HepG2 (cell line): ENCODE measurements around the gene RAP1A. TPM values are rescaled to one million over a fixed set of nuclear protein-coding genes. Genes with fewer than 3 reads are reported as not detected.

Experiments used
- ATAC-seq: fragments of 200-7000 bp; cut with Tn5 transposase; 3 replicates; pipeline ENCODE4 v1.9.1; 2020; ENCODE audit warnings: mild to moderate bottlenecking, moderate library complexity
- BruUV-seq: library from RNA; stranded (reverse); fragments of 400-500 nt; replicated peaks from 2 replicates; lab custom pipeline; 2021; lab: Mats Ljungman, UMichigan
- CTCF ChIA-PET: fragments of 300-600 bp; formaldehyde crosslinking; extraction: SDS; loops from one replicate; lab custom pipeline; 2021; ENCODE audit warnings: low total read pairs, inconsistent platforms, low intra/inter-chr PET ratio; lab: Yijun Ruan, JAX
- POLR2A ChIA-PET: fragments of 350-600 bp; sonication (Branson Sonifier 250); formaldehyde crosslinking; loops from one replicate; lab custom pipeline; 2020; ENCODE audit warnings: antibody characterized with exemption, inconsistent platforms; lab: Yijun Ruan, JAX
- DNase-seq: peaks from one replicate; pipeline ENCODE4 v3.0.0-alpha.2; 2015; ENCODE audit warnings: low spot score
- FAIRE-seq: peaks from 3 replicates; lab custom pipeline; 2011; peaks lifted over from hg19 to GRCh38; lab: Jason Lieb, UNC
- H2AFZ ChIP-seq: one replicate; pipeline ENCODE4 v1.6.1; 2011; ENCODE audit warnings: low read length, inconsistent platforms
- H3K27ac ChIP-seq: fragments of 300-600 bp; 3 replicates; pipeline ENCODE4 v1.8.0; 2011; ENCODE audit warnings: mixed run types, mild to moderate bottlenecking, mixed read lengths, low read length, inconsistent platforms; ENCODE audit not compliant: insufficient read depth; ENCODE audit errors: extremely low read length
- H3K27me3 ChIP-seq, 2 experiments: fragments of 200-600 bp in 1 of 2; 2 replicates in 1 of 2; 3 replicates in 1 of 2; pipeline versions ENCODE4 v1.6.0 to v1.8.0; 2011; ENCODE audit warnings: low read length in 2 of 2, mild to moderate bottlenecking in 2 of 2, moderate library complexity in 2 of 2, inconsistent platforms in 1 of 2; ENCODE audit not compliant: insufficient read depth in 2 of 2, control insufficient read depth in 1 of 2
- H3K36me3 ChIP-seq, 2 experiments: fragments of 200-600 bp in 1 of 2; replicated peaks in 1 of 2; 2 replicates in 1 of 2; 3 replicates in 1 of 2; pipeline versions ENCODE4 v1.5.1 to v1.8.0; 2011; ENCODE audit warnings: low read length in 2 of 2, inconsistent platforms in 1 of 2; ENCODE audit not compliant: insufficient read depth in 2 of 2, control insufficient read depth in 1 of 2
- H3K4me1 ChIP-seq: 2 replicates; pipeline ENCODE4 v1.5.1; 2012; ENCODE audit warnings: low read length, inconsistent platforms; ENCODE audit not compliant: insufficient read depth
- H3K4me2 ChIP-seq: 2 replicates; pipeline ENCODE4 v1.6.0; 2011; ENCODE audit warnings: low read depth, low read length, inconsistent platforms
- H3K4me3 ChIP-seq, 3 experiments: fragments of 200-600 bp in 1 of 3; sonication (generic), shearing (Covaris generic) in 1 of 3; replicated peaks in 1 of 3; 2 replicates each; pipeline ENCODE4 v1.5.1; 2011 to 2016; ENCODE audit warnings: low read length in 3 of 3, inconsistent platforms in 2 of 3, low read depth in 2 of 3, mild to moderate bottlenecking in 2 of 3, control low read depth in 1 of 3, mixed read lengths in 1 of 3; ENCODE audit not compliant: insufficient read depth in 1 of 3
- H3K79me2 ChIP-seq: one replicate; pipeline ENCODE4 v1.6.1; 2011; ENCODE audit warnings: low read length, inconsistent platforms; ENCODE audit not compliant: insufficient read depth
- H3K9ac ChIP-seq: 2 replicates; pipeline ENCODE4 v1.6.0; 2011; ENCODE audit warnings: mild to moderate bottlenecking, low read depth, low read length, inconsistent platforms; ENCODE audit not compliant: insufficient read depth
- H3K9me3 ChIP-seq: 2 replicates; pipeline ENCODE4 v1.5.1; 2012; ENCODE audit warnings: mild to moderate bottlenecking, low read length
- H4K20me1 ChIP-seq: 2 replicates; pipeline ENCODE4 v1.6.0; 2011; ENCODE audit warnings: inconsistent platforms, mild to moderate bottlenecking, low read length, moderate library complexity; ENCODE audit not compliant: insufficient read depth
- FOSL2 ChIP-seq: sonication (generic); formaldehyde crosslinking; IDR thresholded peaks from 2 replicates; pipeline ENCODE4 v1.4.0; 2020; ENCODE audit warnings: missing genetic modification reagents
- HBP1 ChIP-seq: IDR thresholded peaks from 2 replicates; pipeline ENCODE4 v1.6.1; 2016; ENCODE audit warnings: low read depth, control low read depth
- HMGXB4 ChIP-seq, 2 experiments: sonication (generic) in 1 of 2; formaldehyde crosslinking in 1 of 2; IDR thresholded peaks; 2 replicates each; pipeline versions ENCODE4 v1.4.0 to v1.6.1; 2018 to 2020; ENCODE audit warnings: missing genetic modification reagents in 2 of 2, borderline replicate concordance in 1 of 2, low read depth in 1 of 2, mild to moderate bottlenecking in 1 of 2, missing biosample characterization in 1 of 2
- KDM4B ChIP-seq: sonication (generic); formaldehyde crosslinking; IDR thresholded peaks from 2 replicates; pipeline ENCODE4 v1.4.0; 2020; ENCODE audit warnings: missing genetic modification reagents
- MED13 ChIP-seq: sonication (generic); formaldehyde crosslinking; IDR thresholded peaks from 2 replicates; pipeline ENCODE4 v1.5.0; 2020; ENCODE audit warnings: missing genetic modification reagents
- NCOA2 ChIP-seq: sonication (generic); formaldehyde crosslinking; IDR thresholded peaks from 2 replicates; pipeline ENCODE4 v1.8.0; 2022; ENCODE audit warnings: inconsistent platforms
- NCOA5 ChIP-seq: sonication (generic); formaldehyde crosslinking; IDR thresholded peaks from 2 replicates; pipeline ENCODE4 v1.4.0; 2020; ENCODE audit warnings: missing genetic modification reagents
- POGK ChIP-seq: sonication (generic); formaldehyde crosslinking; conservative IDR thresholded peaks from 2 replicates; pipeline ENCODE4 v1.8.0; 2022; ENCODE audit warnings: mild to moderate bottlenecking, moderate library complexity, missing genetic modification reagents
- THRA ChIP-seq: sonication (generic); formaldehyde crosslinking; IDR thresholded peaks from 2 replicates; pipeline ENCODE4 v1.4.0; 2020; ENCODE audit warnings: missing genetic modification reagents, borderline replicate concordance
- ZNF513 ChIP-seq: sonication (generic); formaldehyde crosslinking; conservative IDR thresholded peaks from 2 replicates; pipeline ENCODE4 v1.5.0; 2020; ENCODE audit warnings: missing genetic modification reagents
- WGBS: methylation state at CpG from one replicate; pipeline ENCODE4 v1.1.6; 2017; ENCODE audit warnings: low lambda C conversion rate; 5-methylcytosine and 5-hydroxymethylcytosine counted together
- in situ Hi-C: cut with HindIII; loops from 2 replicates; pipeline ENCODE4 v1.10.0; 2017; ENCODE audit warnings: low pct_unique_long_range_greater_than_20kb; ENCODE audit not compliant: extremely low pct_ligation_motif_present
- intact Hi-C: fragments of 100-400 bp; cut with micrococcal nuclease; formaldehyde crosslinking; loops from one replicate; pipeline ENCODE4 v1.10.0; 2022; ENCODE audit not compliant: unreplicated experiment
- polyA plus RNA-seq, 8 experiments: library from polyadenylated mRNA; depleted of rRNA in 3 of 8; stranded (reverse) in 7 of 8; unstranded in 1 of 8; fragments of >200 nt; fragmentation: Illumina TruSeq in 4 of 8; extraction: Trizol in 4 of 8; gene quantifications; 2 replicates each; pipeline versions ENCODE4 v1.2.1 to v1.2.3, GENCODE V29; 2011 to 2016; ENCODE audit warnings: low read depth in 4 of 8, missing spikeins in 1 of 8, mixed read lengths in 1 of 8; ENCODE audit not compliant: insufficient read depth in 1 of 8
- total RNA-seq, 5 experiments: library from RNA; depleted of rRNA; stranded (reverse); fragments of >200 nt; fragmentation: Illumina TruSeq; extraction: Trizol; gene quantifications; 2 replicates each; pipeline ENCODE4 v1.2.3, GENCODE V29; 2016; ENCODE audit warnings: low read depth in 1 of 5

RAP1A gene
- total and polyA plus RNA-seq, 2 of the 13 experiments (the other 11 are each of a cell fraction or from before 2014, with no cell fraction given): 19.0 to 20.7 TPM

- no peak for TF ChIP-seq THRA (CRISPR knock-in tag)
- TF ChIP-seq NCOA5 (CRISPR knock-in tag): no peak
- no peak for TF ChIP-seq MED13 (CRISPR knock-in tag)
- no peak for TF ChIP-seq POGK
- TF ChIP-seq HMGXB4 (CRISPR knock-in tag; IDR thresholded peaks at IDR 0.05; ENCODE audit: borderline replicate concordance in 1 of 2, low read depth in 1 of 2): no peak
Observed at GRCh38 chr1:111672331-111672730, 52.7 kb downstream of the RAP1A start (continued).

GRCh38 chr1:111677604-111678003 is 58.0 kb downstream of the RAP1A start:
- FAIRE-seq (no peak), ATAC-seq (no peak), DNase-seq (no peak)
- TF ChIP-seq FOSL2 (CRISPR knock-in tag): no peak
- TF ChIP-seq HBP1 (CRISPR knock-in tag): no peak
- TF ChIP-seq KDM4B: no peak
- TF ChIP-seq ZNF513 (CRISPR knock-in tag): no peak
- TF ChIP-seq NCOA2 (CRISPR knock-in tag): no peak
- Histone ChIP-seq H3K9ac (no peak overlapping the region), H2AFZ (no peak overlapping the region), H3K4me1 (peaks cover 11% of the 10 kb centered on the region), H3K79me2 (peaks cover 6% of the 10 kb centered on the region), H4K20me1 (no peaks in the 10 kb centered on the region), H3K4me2 (no peak overlapping the region), H3K36me3 (peaks cover 0 to 8% of the 10 kb centered on the region in 2 experiments; a peak in 1 of 5 replicates), H3K27ac (no peak overlapping the region), H3K9me3 (no peaks in the 10 kb centered on the region), H3K27me3 (no peaks in the 10 kb centered on the region; a peak in 1 of 5 replicates), H3K4me3 (no peak overlapping the region)
- ChIA-PET POLR2A (no interaction called here), CTCF (no interaction called here)
- intact Hi-C loops (no loop called here), in situ Hi-C loops (no loop called here)
- BruUV-seq: no TSS peak
- 98% methylated on average over 6 of the region's 6 CpGs for WGBS
